IMR-90 (cell line): Measurements from ENCODE around the gene PCGF5. TPM values are rescaled to one million over a fixed set of nuclear protein-coding genes. Genes with fewer than 3 reads are reported as not detected.

ENCODE experiments used
- ATAC-seq: fragments of 200-7000 bp; cut with Tn5 transposase; 2 replicates; pipeline ENCODE4 v1.9.1; 2020; ENCODE audit warnings: low read depth, mild to moderate bottlenecking, moderate library complexity
- BruUV-seq: library from RNA; stranded (reverse); fragments of 400-500 nt; replicated peaks from 2 replicates; lab custom pipeline; 2021; lab: Mats Ljungman, UMichigan
- CTCF ChIA-PET: fragments of 300-600 bp; formaldehyde crosslinking; extraction: SDS; loops from one replicate; lab custom pipeline; 2021; ENCODE audit warnings: antibody characterized with exemption; lab: Yijun Ruan, JAX
- POLR2A ChIA-PET: fragments of 300-600 bp; sonication (Branson Sonifier 250); formaldehyde crosslinking; loops from one replicate; lab custom pipeline; 2022; ENCODE audit warnings: antibody characterized with exemption; ENCODE audit not compliant: unreplicated experiment; lab: Charles Lee
- DNase-seq: peaks from one replicate; pipeline ENCODE4 v3.0.0; 2013
- H2AFZ ChIP-seq: replicated peaks from 2 replicates; pipeline ENCODE3; 2013; ENCODE audit warnings: low read length, mild to moderate bottlenecking; ENCODE audit not compliant: poor library complexity
- H2AK5ac ChIP-seq: 2 replicates; pipeline ENCODE4 v1.6.1; 2013; ENCODE audit warnings: low read depth, low read length, inconsistent platforms
- H2AK9ac ChIP-seq: replicated peaks from 2 replicates; pipeline ENCODE3; 2013; ENCODE audit warnings: mild to moderate bottlenecking, low read depth, low read length, moderate library complexity; ENCODE audit not compliant: poor library complexity
- H2BK120ac ChIP-seq: 2 replicates; pipeline ENCODE4 v1.6.1; 2013; ENCODE audit warnings: low read depth, low read length, inconsistent platforms
- H2BK15ac ChIP-seq: 3 replicates; pipeline ENCODE4 v1.6.1; 2013; ENCODE audit warnings: low read depth, low read length, inconsistent platforms
- H2BK20ac ChIP-seq: 2 replicates; pipeline ENCODE4 v1.6.1; 2013; ENCODE audit warnings: low read depth, mild to moderate bottlenecking, inconsistent platforms, low read length, moderate library complexity
- H2BK5ac ChIP-seq: 2 replicates; pipeline ENCODE4 v1.6.1; 2013; ENCODE audit warnings: mild to moderate bottlenecking, low read depth, low read length, inconsistent platforms; ENCODE audit not compliant: poor library complexity, severe bottlenecking
- H3K14ac ChIP-seq: replicated peaks from 2 replicates; pipeline ENCODE4 v1.6.1; 2013; ENCODE audit warnings: low read depth, low read length, inconsistent platforms
- H3K18ac ChIP-seq: 2 replicates; pipeline ENCODE4 v1.6.1; 2013; ENCODE audit warnings: low read depth, low read length, control low read depth
- H3K23ac ChIP-seq: 2 replicates; pipeline ENCODE4 v1.6.1; 2013; ENCODE audit warnings: low read depth, low read length, inconsistent platforms
- H3K27ac ChIP-seq: 2 replicates; pipeline ENCODE4 v1.5.1; 2013; ENCODE audit warnings: mild to moderate bottlenecking, control low read depth, low read length; ENCODE audit not compliant: insufficient read depth
- H3K27me3 ChIP-seq: 2 replicates; pipeline ENCODE4 v1.6.1; 2013; ENCODE audit warnings: low read length; ENCODE audit not compliant: control insufficient read depth, insufficient read depth
- H3K36me3 ChIP-seq: 2 replicates; pipeline ENCODE4 v1.6.1; 2013; ENCODE audit warnings: low read length, mixed read lengths; ENCODE audit not compliant: control insufficient read depth, insufficient read depth
- H3K4ac ChIP-seq: 2 replicates; pipeline ENCODE4 v1.6.1; 2013; ENCODE audit warnings: low read depth, low read length, inconsistent platforms
- H3K4me1 ChIP-seq: 2 replicates; pipeline ENCODE4 v1.6.1; 2013; ENCODE audit warnings: low read length, mixed read lengths; ENCODE audit not compliant: control insufficient read depth, insufficient read depth
- H3K4me2 ChIP-seq: 2 replicates; pipeline ENCODE4 v1.6.1; 2013; ENCODE audit warnings: low read depth, mild to moderate bottlenecking, control low read depth, low read length, moderate library complexity
- H3K4me3 ChIP-seq: 2 replicates; pipeline ENCODE4 v1.5.1; 2013; ENCODE audit warnings: low read depth, mild to moderate bottlenecking, control low read depth, low read length, moderate library complexity; ENCODE audit not compliant: insufficient read depth
- H3K56ac ChIP-seq: 2 replicates; pipeline ENCODE4 v1.6.1; 2013; ENCODE audit warnings: low read length, inconsistent platforms; ENCODE audit not compliant: insufficient read depth; ENCODE audit errors: extremely low read depth
- H3K79me1 ChIP-seq, 2 experiments: 2 replicates each; pipeline ENCODE4 v1.6.1; 2013; ENCODE audit warnings: low read length in 2 of 2, inconsistent platforms in 1 of 2, low read depth in 1 of 2
- H3K9ac ChIP-seq: 2 replicates; pipeline ENCODE4 v1.6.1; 2013; ENCODE audit warnings: low read depth, low read length, control low read depth
- H3K9me1 ChIP-seq: 2 replicates; pipeline ENCODE4 v1.6.1; 2013; ENCODE audit warnings: low read length, inconsistent platforms; ENCODE audit not compliant: insufficient read depth
- H3K9me3 ChIP-seq: 2 replicates; pipeline ENCODE4 v1.6.1; 2013; ENCODE audit warnings: low read length; ENCODE audit not compliant: control insufficient read depth, insufficient read depth
- H4K20me1 ChIP-seq: 2 replicates; pipeline ENCODE4 v1.6.1; 2013; ENCODE audit warnings: low read length, inconsistent platforms; ENCODE audit not compliant: insufficient read depth
- H4K5ac ChIP-seq: 2 replicates; pipeline ENCODE4 v1.6.1; 2013; ENCODE audit warnings: mild to moderate bottlenecking, low read depth, low read length, control low read depth
- H4K8ac ChIP-seq, 2 experiments: 2 replicates each; pipeline ENCODE4 v1.6.1; 2013; ENCODE audit warnings: low read depth in 2 of 2, low read length in 2 of 2, control low read depth in 1 of 2, inconsistent platforms in 1 of 2
- H4K91ac ChIP-seq: 2 replicates; pipeline ENCODE4 v1.6.1; 2013; ENCODE audit warnings: low read depth, low read length, inconsistent platforms; ENCODE audit not compliant: insufficient read depth
- CEBPB ChIP-seq: IDR thresholded peaks from 2 replicates; pipeline ENCODE4 v1.6.1; 2012; ENCODE audit warnings: low read depth, low read length, improper control_type of control experiment
- MXI1 ChIP-seq: IDR thresholded peaks from 2 replicates; pipeline ENCODE4 v1.6.1; 2012; ENCODE audit warnings: low read depth, mild to moderate bottlenecking, low read length, moderate library complexity, borderline replicate concordance
- RFX5 ChIP-seq: IDR thresholded peaks from 2 replicates; pipeline ENCODE4 v1.8.0; 2012; ENCODE audit warnings: low read depth, mild to moderate bottlenecking, low read length, moderate library complexity
- SMC3 ChIP-seq: fragments of 150-350 bp; IDR thresholded peaks from 2 replicates; pipeline ENCODE4 v1.6.1; 2016; ENCODE audit warnings: low read depth, mild to moderate bottlenecking, antibody characterized with exemption, low read length, moderate library complexity
- WGBS, 2 experiments: methylation state at CpG; one replicate each; pipeline versions ENCODE4 v1.1.5 to v1.1.7; 2013; ENCODE audit warnings: missing lambda C conversion rate in 2 of 2; ENCODE audit not compliant: insufficient read length in 1 of 2; ENCODE audit errors: extremely low coverage in 2 of 2; 5-methylcytosine and 5-hydroxymethylcytosine counted together
- dilution Hi-C: fragments of 300-500 bp; cut with HindIII; formaldehyde crosslinking; loops from one replicate; pipeline ENCODE4 v1.14.3; 2018; ENCODE audit warnings: low sequenced_read_pairs; ENCODE audit not compliant: unreplicated experiment
- in situ Hi-C: fragments of 300-500 bp; cut with MboI; formaldehyde crosslinking; loops from 3 replicates; pipeline ENCODE4 v1.14.3; 2019; ENCODE audit warnings: low sequenced_read_pairs, inconsistent platforms, mixed read lengths
- intact Hi-C: fragments of 100-400 bp; cut with micrococcal nuclease; formaldehyde crosslinking; loops from 2 replicates; pipeline ENCODE4 v1.10.0; 2022
- polyA plus RNA-seq, 3 experiments: library from polyadenylated mRNA; depleted of rRNA; stranded (reverse); fragments of >200 nt; gene quantifications; 2 replicates each; pipeline ENCODE4 v1.2.3, GENCODE V29; 2012; ENCODE audit warnings: low replicate concordance in 1 of 3
- total RNA-seq: library from RNA; depleted of rRNA; stranded (reverse); fragments of >200 nt; gene quantifications from 2 replicates; pipeline ENCODE4 v1.2.3, GENCODE V29; 2012

PCGF5 gene
- total and polyA plus RNA-seq, 2 of the 4 experiments (the other 2 are of a cell fraction): 9.0 to 18.1 TPM

DNA sequence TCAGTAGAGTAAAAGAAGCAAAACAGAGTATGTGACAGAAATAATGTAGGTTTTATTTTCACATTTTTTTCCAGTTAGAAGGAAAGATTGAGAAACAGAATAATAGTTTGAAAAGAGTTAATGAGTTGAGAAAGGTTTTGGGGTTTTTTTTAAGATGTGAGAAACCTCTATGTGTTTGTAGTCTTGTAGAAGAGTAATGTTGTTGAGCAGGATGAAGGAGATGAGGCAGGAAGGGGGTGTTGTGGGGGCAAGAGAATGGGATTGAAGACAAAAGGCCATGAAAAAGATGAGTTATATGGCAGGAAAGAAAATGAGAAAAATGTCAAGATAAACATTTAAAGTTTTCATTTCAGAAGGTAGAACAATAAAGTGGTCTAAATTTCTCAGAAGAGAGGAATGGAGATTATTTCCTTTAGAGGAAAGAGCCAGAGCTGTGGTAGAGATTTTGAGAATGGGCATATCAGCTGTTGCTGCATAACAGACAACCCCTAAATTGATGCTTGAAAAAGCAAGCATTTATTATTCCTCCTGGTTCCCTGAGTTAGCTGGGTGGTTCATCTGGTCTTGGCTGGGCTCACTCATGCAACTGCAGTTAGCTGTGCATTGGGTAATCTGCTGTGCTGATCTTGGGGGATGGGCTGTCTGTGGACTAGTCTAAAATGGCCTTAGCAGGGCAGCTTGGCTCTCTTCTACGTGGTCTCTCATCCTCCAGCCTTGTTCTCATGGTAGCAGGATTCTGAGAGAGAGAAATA is 27.1 kb downstream of the PCGF5 start:
- no peak overlapping the region for H3K56ac ChIP-seq
- intact Hi-C loops (no loop called here), dilution Hi-C loops (no loop called here), in situ Hi-C loops (loop anchor here (5.0 kb wide), 2 partner anchors 240 to 335 kb away; no protein-coding TSS in a partner anchor)
- no peak overlapping the region for H2BK20ac ChIP-seq
- H2BK5ac ChIP-seq: no peak overlapping the region
- no peak overlapping the region for H2BK15ac ChIP-seq
- H3K23ac ChIP-seq: 0 out of 2 replicates have a peak overlapping the region, but pooled peaks have one; percentile 44
- peak overlapping the region; percentile 33 for H3K4ac ChIP-seq
- ChIA-PET CTCF (interaction anchor here (0.5 to 1.6 kb wide), 3 partner anchors 242 to 1833 kb away, joined by 3 read pairs; no protein-coding TSS in a partner anchor), POLR2A (no interaction called here)
- H2AK9ac ChIP-seq: peak overlapping the region; percentile 11
- H3K9me3 ChIP-seq: no peaks in the 10 kb centered on the region
- H2BK120ac ChIP-seq: no peak overlapping the region
- TF ChIP-seq MXI1: no peak
- no peak for TF ChIP-seq SMC3
- peak; percentile 53; the same call in 1 of the 2 replicates for TF ChIP-seq CEBPB
- TF ChIP-seq RFX5: no peak
- no peaks in the 10 kb centered on the region for H3K27me3 ChIP-seq
- no peak overlapping the region; the same call in 1 of the 2 replicates for H4K5ac ChIP-seq
- no peak overlapping the region for H2AK5ac ChIP-seq
- no peak overlapping the region for H3K14ac ChIP-seq
- no peaks in the 10 kb centered on the region; the same call in none of the 2 replicates for H3K36me3 ChIP-seq
- no peak overlapping the region for H3K9ac ChIP-seq
- ATAC-seq (peak; percentile 57), DNase-seq (peak; percentile 12)
- peak overlapping the region; percentile 3 for H2AFZ ChIP-seq
- no peak overlapping the region; the same call in 1 of the 2 replicates for H4K91ac ChIP-seq
- no CpG with 5 or more reads among the region's 1 CpG for WGBS, 2 experiments
- 0 out of 4 replicates have a peak overlapping the region, but pooled peaks of 1 of the 2 experiments have one; percentile 9 for H4K8ac ChIP-seq
- H4K20me1 ChIP-seq: no peaks in the 10 kb centered on the region
- H3K4me3 ChIP-seq: no peak overlapping the region
- peaks cover 3 to 5% of the 10 kb centered on the region in 2 experiments; a peak in 2 of 4 replicates for H3K79me1 ChIP-seq
- H3K9me1 ChIP-seq: peaks cover 5% of the 10 kb centered on the region; the same call in 1 of the 2 replicates
- H3K27ac ChIP-seq: no peak overlapping the region
- no peak overlapping the region for H3K4me2 ChIP-seq
- no TSS peak for BruUV-seq
- H3K4me1 ChIP-seq: peaks cover 5% of the 10 kb centered on the region; the same call in 1 of the 2 replicates
- no peak overlapping the region for H3K18ac ChIP-seq
